COR-L47 (cell line): ENCODE data around the gene MPRIP.
"Not testable (repeated sequence)": the region's sequence is repeated elsewhere in the genome, so short reads cannot be mapped to it uniquely, and the experiment has no call there.

Experiments
- DNase-seq: peaks from one replicate; lab custom pipeline; 2025; lab: John Stamatoyannopoulos, UW

The MPRIP gene

DNA sequence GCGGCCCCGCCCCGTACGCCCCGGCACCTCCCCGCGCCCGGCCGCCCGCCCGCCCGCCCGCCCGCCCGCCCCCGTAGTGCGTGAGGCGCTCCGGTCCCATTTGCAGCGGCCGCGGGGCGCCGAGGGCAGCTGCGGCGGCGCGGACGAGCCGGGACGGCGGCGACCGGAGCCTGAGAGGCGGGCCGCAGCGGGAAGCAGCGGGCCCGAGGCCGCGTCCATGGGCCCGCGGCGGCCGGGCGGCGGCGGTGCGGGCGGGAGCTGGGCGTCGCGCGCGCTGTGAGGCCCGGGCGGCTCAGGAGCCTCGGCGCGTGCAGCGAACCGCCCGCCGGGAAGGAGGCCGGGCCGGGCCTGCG lies at the start of gene MPRIP:
Gene MPRIP, plus strand, starts transcription at position 74 of the 353 bp plus-strand sequence. CDS start 392 bp downstream, outside the sequence.
- DNase-seq: no peak

DNA sequence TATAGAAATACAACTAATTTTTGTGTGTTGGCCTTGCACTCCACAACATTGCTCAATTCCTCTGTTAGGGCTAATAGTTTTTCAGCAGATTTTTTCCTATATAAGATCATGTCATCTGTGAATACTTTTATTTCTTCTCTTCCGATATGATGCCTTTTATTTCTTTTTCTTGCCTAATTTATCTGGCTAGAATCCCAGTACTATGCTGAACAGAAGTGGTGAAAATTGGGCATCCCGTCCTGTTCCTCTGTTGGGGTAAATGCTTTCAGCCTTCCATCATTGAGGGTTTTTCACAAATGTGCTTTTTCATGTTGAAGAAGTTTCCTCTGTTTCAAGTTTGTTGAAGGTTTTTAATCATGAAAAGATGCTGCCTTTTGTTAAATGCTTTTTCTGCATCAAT lies 47.6 kb upstream of the MPRIP start:
- no peak for DNase-seq

- DNase-seq: no peak
Measured at GRCh38 chr17:16995930-16996329, 46.3 kb upstream of the MPRIP start.

- DNase-seq: not testable (repeated sequence)
Measured at GRCh38 chr17:16996726-16997125, 45.5 kb upstream of the MPRIP start.

DNA sequence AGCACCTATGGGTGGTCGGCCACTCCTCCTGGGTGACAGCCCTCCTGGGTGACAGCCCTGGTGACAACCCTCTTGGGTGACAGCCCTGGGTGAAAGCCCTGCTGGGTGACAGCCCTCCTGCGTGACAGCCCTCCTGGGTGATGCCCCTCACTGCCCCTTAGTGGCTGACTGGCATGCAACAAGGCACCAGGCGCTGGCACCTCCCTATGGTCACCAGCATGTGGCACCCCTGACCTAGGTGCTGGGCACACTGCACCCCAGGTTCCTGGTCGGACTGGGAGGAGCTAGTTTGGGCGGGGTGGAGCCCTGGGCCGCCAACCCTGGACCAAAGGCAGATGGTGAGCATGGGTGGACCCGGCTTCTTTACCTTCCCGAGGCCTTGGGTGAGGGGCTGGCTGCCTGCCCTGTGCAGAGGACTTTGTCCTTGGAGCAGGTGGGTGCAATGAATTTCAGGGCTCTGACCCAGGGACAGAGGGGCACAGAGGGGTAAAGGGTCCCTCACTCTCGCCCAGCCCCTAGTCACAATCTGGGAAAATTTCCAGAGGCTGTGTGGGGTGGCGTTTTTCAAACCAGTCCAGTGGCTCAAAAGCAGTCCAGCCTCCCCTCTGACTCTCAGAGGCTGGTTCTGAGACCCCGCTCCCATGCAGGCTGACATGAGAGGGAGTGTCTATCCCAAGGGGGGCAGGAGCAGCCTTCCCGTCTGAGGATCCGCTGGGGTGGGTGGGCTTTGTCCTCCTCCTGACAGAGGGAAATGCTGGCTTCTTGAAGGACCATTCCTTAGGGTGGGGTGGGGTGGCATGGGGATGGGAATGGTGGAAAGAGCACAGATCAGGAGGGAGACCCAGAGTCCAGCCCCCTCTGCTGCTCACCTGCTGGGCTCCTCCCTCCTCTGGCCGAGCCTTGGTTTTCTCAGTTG lies 44.5 kb upstream of the MPRIP start:
- DNase-seq: no peak

GRCh38 chr17:16999931-17000625 lies 42.2 kb upstream of the MPRIP start:
- no peak for DNase-seq

DNA sequence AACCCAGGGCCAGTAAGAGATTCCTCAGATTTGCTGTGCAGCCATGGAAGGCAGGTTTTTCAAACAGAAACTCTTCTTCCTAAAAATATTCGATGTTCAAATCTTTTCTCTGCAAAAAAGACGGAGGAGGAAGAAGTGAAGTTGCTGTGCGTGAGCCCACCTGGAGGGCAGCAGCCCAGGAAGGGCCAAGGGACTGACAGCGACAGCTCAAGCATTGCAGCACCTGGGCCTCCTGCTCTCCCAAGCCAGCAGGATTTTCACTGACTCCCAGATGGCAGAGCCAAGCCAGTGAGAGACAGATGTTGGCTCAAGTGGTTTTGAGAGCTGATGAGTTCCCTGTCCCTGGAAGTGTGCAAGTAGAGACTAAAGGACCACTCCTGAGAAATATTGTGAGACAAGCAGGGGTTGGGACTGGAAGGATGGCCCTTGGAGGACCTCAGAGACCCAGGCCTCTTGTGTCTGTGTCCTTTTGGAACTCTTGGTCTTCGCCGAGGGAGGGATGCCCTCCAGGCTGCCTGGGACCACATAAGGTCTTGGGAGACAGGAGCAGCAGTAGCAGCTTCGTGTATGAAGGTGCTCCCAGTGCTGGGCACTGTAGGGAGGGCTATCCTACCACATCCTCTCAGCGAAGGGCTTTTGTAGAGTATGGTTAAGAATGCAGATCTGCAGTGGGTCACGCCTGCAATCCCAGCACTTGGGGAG lies 41.0 kb upstream of the MPRIP start:
- no peak for DNase-seq

DNA sequence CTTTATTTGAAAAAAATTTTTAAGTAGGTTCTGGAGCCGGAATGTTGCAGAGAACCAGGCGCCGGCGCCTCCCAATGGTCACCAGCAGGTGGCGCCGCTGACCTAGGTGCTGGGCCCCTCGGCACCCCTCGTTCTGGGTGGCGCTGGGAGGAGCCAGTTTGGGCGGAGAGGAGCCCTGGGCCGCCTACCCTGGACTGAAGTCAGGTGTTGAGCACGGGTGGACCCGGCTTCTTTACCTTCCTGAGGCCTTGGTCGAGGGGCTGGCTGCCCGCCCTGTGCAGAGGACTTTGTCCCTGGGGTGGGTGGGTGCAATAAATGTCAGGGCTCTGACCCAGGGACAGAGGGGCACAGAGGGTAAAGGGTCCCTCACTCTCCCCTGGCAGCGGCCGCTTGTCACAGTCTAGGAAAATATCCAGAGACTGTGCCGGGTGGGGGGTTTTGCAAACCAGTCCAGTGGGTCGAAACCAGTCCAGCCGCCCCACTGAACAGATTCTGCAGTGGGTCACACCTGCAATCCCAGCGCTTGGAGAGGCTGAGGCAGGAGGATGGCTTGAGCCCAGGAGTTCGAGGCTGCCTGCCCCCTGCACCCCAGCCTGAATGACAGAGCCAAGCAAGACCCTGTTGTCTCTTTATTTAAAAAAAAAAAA lies 40.3 kb upstream of the MPRIP start:
- DNase-seq: peak; percentile 59

DNA sequence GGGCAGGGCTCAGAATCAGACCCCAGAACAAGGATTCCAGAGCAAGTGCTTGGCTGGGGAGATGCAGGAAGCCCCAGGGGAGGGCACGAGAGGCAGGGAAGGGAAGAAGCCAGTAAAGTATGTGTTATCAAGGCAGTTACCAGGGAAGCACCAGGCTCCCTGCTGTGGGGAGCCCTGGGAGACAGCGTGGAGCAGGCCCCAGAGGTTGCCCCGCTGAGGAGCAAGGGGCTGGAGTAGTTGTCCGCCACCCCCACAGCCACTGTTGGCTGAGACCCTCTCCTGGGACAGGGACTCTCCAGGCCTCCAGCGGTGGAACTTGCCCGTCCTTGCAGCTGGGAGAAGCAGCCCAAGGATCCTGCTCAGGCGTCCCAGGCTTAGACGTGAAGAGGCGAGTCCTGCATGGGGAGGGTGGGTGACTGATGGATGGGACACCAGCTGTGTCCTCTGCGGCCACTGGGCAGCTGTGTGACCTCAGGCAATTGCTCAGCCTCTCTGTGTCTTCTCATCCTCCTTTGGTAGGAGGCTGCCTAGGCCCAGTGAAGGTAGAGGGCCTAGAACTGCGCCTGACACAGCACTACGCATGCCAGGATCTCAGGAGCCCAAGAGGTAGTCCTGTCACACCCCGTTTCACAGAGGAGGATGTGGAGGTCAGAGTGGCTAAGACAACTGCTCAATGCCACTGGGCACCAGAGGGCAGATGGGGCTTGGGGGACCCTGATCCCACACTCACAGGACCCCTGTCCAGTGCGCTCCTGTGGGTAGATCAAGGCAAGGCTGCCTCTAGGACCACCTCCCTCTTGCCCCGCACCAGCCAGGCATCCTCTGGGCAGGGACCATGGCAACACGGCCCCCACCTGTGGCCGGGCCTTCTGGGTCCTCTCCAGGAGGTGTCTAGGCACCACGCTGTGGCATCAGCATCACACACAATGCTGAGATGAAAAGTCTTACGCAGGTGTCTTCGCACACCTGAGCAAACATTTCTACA lies 39.2 kb upstream of the MPRIP start:
- DNase-seq: not testable (repeated sequence)

DNA sequence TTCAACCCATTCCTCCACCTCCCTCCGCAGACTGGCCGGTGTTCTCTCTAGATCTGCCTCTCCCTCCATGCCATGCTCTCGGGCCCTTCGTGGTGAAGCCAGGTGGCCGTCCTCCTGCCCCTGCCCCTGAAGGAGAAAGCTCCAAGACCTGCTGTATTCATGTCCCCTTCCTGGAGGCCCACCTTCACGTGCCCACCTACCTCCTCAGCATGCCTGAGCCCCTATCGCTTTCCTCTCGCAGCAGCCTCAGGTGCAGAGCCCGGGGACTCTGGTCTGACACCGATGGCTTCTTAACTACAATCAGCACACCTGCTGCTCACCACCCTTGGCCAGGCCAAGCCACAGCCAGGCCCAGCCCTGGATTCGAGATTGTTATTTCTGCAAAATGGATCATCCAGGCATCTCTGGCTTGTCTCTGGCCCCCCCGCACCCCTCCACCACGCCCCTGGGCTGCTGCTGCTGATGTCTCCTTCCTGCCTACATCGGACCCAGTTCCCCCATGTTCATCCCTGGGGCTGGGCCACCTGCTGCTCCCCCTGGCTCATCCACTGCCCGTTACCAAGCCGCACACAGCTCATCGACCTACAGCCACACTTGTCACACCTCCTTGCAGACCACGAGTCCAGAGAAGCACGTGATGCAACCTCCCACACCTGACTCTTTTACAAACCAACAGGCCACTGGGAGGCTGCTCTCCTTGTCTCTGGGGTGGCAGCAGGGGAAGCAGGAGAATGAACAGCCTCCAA lies 37.8 kb upstream of the MPRIP start:
- no peak for DNase-seq

- DNase-seq: not testable (repeated sequence)
Measured at GRCh38 chr17:17004997-17005614, 37.2 kb upstream of the MPRIP start.

GRCh38 chr17:17007891-17008290 lies 34.4 kb upstream of the MPRIP start:
- DNase-seq: not testable (repeated sequence)

- DNase-seq: not testable (repeated sequence)
Measured at GRCh38 chr17:17008621-17009397, 33.4 kb upstream of the MPRIP start.

DNA sequence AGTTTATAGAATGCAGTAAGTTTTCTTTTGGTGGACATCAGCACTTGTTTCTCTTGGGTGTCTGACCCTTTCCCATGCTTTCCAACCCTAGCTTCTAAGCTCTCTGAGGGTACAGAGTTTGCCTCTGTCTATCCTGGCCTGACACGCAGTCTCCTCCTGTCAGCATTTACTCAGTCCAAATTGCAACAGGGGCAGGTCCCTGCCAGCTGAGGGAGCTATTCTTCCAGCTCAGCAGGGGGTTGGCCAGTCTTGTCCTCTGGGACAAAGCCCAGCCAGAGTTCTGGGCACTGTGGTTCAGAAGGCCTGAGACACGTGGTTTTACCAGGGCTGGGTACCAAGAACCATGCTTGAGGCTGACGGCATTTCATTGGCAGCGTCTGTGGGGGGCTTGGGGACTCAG lies 32.3 kb upstream of the MPRIP start:
- DNase-seq: not testable (repeated sequence)

DNA sequence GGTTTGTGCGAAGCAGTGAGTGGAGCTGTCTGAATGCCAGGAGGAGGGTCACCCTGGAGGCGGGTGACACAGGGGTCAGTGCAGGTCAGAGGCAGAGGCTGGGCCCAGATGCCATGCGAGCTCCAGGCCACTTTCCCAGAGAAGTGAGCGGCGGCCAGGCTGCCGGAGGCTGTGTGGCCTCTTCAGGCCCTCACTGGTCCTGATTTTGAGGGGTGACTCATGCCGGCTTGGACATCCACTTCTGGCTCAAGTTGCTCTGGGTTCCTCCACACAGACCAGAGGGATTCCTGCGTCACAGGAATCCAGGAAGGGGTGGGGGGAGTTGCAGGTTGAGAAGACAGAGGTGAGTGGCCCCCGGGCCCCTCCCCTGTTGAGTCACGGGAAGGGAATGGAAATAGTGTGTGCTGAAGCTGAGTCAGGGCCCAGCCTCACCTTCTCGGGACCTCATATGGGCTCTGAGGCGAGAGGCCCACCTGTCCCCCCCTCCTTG lies 31.7 kb upstream of the MPRIP start:
- DNase-seq: not testable (repeated sequence)

DNA sequence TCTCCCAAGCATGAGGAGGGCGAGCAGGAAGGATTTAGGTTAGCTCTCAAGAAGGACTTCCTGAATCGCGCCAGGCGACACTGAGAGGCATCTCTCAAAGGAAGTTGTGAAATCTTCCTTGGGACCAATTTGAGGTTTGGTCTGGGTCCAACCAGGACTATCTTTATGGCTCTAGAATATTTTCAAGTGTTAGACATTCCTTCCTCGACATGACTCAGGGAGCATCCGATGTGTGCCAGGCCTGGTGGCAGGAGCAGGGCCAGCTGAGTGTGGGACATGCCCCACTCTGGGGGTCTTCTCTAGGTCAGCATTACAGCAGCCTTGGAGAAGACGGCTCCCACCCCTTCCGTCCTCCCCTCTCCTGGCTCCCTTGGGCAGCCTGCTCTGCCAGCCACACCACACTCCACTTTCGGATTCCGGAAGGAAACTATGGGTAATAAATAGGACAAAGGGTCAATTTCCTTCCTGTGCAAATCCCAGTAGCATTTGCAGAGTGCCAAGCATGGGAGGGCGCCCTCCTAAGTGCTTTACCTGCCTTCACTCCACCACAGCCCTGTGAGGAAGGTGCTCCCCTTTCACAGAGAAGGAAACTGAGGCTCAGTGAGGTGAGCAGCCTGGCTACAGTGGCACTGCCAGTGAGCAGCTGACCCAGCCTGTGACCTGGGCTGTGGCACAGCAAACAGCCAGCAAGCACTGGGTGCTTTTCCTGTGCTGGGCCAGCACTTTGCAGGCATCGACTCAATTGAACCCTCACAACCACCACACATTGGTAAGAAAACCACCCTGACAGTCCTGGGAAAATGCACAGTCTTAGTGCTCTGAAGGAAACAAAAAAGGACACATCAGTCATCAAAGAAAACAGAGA lies 31.0 kb upstream of the MPRIP start:
- not testable (repeated sequence) for DNase-seq
